Fibroblast of skin of left biceps (primary cell): Measurements from ENCODE around the gene SNX33.
"Not testable (repeated sequence)": the region's sequence is repeated elsewhere in the genome, so short reads cannot be mapped to it uniquely, and the experiment has no call there.

Experiments
- DNase-seq, 2 experiments: peaks; one replicate each; pipeline ENCODE4 v3.0.0-alpha.2; 2013; ENCODE audit warnings: low read depth in 2 of 2

The SNX33 gene

DNA sequence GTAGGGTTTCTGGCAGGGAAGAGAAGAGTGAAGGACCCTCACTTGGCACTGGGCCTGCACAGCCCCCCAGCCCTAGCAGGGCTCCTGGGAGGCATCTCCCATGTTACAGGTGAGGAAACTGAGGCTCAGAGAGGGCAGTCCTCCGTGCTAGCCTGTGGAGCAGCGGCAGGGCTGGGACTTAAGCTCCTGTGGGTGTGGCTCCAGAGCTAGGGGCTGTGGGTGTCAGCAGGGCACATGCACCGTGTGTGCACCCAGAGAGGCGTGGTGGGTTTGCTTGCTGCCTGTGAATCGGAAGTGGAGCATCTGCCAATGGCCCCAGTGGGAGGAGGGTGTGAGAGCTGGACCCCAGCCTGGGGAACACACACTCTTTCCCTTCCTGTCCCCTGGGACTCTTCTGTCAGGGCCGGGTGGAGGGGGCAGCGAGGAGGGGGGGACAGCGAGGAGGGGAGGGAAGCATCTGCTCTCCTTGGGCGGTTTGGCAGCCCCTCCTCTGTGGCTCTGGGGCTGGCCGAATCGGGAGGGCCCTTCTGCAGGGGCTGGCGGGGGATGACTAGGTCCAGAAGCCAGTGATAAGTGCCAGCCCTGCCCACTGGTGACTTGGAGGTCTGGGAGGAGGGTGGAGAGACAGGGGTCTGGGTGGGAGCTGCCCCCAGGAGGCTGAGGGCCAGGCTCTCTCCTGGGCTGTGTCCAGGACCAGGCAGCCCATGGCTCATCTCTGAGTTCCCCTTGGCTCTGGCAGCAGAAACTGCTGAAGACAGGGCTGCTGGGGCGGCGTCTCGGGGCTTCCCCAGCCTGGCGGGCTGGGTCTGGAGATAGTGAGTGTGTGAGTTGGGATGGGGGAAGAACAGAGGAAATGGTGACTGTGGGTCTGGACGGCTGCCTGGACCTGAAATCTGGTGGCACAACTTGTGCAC, 52.5 kb downstream of the SNX33 start:
- not testable (repeated sequence) for DNase-seq

DNA sequence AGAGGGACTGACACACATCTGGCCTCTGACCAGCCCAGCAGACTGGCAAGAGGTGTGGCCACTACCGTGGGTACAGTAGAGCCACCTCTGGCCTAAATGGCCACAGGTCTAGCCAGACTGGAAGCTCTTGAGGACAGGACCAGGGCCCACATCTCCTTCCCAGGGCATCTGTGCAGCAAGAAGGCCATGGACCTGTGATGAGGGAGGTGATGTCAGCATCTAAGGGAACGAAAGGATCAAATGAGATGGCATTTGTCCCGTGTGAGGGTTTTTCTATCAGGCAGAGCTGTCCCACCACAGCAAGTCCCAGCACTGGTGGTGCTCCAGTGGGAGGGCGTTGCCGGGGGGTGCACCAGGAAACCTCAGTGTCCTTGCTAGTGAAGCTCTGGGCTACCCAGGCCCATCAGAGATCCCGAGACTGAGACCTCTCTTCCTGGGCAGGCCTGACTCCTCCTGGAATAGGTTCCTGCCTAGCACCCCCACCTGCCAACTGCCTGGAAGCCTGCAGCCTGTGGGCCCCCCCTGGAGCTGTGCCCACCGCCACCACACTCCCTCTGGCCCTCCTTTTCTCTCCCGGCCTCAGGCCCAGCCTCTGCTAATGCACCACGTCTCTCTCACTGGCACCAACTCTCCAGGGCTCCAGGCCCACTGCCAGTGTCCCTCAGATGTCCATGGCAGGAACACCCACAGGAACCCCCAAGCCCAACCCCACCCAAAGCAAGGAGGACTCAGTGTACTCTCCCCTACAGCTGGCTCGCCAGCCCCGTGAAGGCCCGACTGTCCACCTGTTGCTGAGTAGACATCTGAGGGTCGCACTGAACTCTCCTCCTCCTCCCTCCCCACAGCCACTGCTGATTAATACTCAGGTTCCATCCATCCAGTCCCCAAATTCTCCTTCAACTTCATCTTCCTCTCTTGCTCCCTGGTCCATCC, 53.6 kb downstream of the SNX33 start:
- not testable (repeated sequence) for DNase-seq

DNA sequence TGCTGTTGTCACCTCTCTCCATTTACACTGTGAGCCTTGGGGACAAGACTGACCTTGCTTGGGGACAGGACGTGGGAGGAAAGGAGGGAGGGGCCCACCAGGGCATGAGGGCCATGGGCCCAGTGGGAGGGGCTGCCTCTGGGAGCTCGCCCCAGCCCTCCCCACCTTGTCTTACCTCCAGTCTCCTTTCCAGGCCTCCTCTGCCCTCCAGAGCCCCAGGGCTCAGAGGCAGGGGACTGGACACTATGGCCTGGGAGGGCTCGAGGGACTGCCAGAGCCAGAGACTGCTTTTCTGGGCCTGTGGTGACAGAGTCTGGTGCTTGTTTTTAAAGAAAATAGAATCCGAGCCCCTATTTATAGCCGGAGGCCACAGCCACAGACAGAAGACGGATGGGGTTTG, 54.7 kb downstream of the SNX33 start:
- no peak for DNase-seq

DNA sequence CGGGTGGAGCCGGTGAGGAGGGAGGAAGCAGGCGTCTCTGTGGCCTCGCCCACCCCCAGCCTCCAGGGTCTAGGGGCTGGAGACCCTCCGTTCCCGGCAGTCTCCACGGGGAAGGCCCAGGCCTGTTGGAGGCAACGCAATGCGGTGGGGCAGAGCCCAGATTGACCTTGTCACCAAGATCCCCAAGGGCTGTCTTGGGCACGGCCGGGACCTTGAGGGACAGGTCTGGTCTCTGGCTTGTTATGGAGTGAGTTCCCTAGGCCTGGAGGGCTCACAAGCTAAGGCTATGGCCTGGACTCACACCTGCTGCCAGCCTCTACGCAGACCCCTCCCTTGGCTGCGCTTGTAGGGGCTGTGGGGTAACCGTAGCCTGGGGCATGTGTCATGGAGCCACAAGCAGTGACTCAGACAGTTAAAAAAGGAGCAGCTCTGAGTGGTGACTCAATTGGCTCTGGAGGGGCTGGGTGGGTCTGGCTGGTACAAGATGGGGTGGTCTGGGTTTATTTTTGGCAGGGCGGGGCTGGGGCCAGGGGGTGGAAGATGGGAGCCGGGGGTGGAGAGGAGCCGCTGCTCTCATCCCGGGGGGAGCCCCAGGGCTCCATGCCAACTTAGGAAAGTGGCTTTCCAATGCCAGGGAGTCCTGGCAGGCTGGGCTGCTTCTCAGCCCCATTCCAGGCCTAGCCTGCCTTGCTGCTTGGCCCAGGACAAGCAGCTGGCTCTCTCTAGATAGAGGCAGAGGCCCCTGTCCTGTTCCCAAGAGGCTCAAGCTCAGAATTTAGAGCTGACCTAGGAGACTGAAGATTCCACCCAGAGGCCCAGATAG, 55.9 kb downstream of the SNX33 start:
- DNase-seq = not testable (repeated sequence)

DNA sequence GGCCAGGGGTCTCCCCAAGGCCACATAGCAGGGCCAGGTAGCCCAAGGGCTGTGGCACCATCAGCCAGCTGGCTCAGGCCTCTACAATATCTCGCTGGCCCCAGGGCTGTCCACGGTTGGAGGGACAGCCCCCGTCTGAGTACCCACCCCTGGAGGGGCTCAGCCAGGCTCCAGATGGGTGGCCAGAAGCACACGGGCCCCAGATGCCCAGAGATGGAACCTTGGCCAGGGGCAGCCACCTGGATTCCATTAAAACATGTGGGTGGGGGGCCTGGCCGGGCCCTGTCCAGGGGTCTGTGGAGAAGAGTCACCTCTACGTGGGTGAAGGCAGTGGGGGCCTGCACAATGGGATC, 56.5 kb downstream of the SNX33 start:
- no peak for DNase-seq

DNA sequence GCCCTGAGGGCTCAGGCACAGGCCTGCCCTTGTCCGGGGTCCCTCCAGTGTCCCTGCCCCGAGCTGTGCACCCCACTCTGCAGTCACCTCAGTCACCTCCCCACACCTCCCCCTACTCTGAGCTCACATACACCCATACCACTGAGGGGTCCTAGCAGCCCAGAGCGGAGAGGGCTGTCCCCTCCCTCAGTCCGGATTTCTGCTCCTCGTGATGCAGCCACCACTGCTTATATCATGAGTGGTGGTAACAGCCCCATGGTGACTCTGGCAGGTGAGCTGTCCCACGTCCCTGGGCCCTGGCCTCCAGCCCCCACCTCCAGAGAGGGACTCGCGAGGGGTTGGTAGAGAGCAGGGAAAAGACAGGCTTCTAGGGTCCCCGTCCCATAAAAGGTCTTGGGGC, 56.9 kb downstream of the SNX33 start:
- no peak for DNase-seq

DNA sequence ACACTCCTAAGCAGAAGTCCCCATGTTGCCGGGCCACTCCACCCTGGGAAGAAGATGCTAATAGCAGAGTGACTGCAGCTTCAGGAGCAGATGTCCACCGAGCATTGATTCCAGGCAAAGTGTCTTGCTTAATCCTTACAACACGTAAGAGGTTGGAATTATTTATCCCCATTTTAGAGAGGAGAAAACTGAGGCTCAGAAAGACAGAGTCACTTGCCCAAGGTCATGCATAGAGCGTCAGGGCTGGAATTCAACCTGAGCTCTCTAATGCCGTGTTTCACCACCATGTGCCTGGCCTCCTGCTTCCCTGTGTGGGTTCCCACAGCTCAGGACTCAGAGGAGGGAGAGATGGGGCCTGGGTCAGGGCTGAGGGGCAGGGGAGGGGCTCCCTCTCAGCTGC, 57.7 kb downstream of the SNX33 start:
- DNase-seq = not testable (repeated sequence)

DNA sequence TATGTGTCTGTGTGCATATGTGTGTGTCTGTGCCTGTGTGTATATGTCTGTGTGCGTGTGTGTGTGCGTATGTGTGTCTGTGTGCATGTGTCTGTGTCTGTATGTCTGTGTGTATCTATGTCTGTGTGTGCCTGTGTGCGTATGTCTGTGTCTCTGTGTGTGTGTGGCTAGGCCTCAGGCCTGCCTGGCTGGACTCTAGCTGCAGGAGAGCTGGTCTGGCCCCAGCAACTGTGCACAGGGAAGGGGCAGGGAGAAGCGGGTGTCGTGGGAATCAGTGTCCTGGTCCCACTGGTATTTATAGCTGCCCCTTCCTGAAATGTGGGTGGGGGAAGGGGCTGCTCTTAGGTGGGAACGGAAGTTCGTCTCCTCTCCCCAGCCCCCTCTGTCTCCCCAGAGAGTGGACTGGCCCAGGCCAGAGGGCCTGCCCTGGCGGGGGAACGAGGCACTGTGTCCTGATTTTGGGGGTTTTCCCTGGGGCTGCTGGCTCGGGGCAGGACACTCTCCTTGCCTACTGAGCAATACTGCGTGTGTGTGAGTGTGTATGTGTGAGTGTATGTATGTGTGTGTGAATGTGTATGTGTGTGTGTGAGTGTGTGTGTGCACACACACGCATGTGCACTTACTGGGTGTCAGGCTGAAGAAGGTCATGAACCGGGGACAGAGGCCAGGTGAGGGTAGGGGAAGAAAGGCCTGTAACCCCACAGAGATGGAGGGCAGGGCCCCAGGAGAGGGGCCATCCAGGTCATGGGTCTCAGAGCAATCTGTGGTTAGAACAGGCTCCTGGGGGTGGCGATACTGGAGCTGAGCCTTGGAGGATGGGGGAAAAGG, 58.4 kb downstream of the SNX33 start:
- DNase-seq = no peak

DNA sequence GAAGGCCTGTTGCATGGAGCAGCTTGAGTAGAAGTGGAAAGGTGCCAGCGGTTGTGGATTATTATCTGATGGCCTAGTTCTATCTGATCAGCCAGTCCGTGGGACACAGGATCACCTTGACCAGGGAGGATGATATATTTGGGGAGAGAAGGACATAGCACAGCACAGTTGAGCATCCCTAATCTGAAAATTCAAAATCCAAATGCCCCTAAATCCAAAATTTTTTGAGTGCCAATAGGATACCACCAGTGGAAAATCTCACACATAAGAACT, 58.9 kb downstream of the SNX33 start:
- DNase-seq = no peak

DNA sequence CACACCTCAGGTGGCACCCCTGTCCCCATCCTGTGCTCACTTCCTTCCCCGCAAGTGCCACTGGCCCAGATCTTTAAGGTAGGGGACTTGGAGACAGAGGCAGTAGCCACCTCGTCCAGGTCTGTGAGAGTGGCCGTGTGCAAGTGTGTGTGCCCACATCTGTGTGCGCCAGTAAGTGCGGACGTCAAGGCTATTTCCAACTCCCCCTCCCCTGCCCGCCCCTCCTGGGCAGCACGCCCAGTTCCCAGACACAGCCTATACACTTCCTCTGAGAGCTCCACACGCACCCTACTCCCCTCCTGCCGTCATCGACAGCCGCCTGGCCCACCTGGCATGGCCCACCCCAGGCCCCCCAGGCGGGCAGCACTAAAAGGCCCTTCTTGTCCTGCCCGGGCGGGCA, 61.7 kb downstream of the SNX33 start:
- DNase-seq = not testable (repeated sequence)

DNA sequence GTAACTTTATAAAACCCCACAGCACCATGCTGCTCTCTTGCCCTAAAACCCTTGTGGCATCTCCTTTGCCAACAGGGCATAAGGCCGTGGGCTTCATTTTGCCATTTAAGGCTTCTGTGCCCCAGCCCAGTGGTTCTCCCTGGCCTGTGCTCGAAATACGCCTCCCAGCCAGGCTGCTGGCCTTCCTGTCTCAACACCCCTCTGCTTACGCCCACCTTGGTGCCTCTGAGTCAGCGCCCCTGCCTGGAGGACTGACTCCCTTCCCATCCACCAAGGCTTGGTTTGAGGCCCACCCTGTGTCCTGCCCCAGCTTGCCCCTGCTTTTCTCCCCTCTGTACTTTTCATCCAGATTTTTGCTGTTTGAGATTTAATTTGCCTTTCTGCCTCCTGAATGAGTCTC, 63.2 kb downstream of the SNX33 start:
- DNase-seq = not testable (repeated sequence)

DNA sequence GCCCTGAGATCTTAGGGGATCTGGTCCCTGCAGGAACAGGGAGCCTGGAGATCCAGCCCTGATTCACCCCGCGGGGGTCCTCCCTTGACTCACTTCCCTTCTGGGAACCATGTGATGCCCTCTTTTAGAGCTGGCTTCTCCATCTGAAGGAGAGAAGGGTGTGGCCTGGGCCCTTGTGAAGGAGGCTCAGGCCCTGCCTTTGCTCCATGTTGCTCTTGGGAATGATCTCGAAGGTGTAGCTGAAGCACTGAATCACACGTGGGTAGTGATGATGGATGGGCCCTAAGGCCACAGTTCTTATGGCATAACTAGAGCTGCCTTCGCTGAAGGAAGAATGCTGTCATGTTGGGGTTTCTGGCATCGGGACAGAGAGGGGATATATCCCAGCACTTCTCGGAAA, 63.8 kb downstream of the SNX33 start:
- DNase-seq = not testable (repeated sequence)
